Femur (tissue), 1 donor: ENCODE measurements around the gene SLC66A3.

Experiments
- DNase-seq: peaks from one replicate; pipeline ENCODE4 v3.0.0-alpha.2; 2017

SLC66A3 gene

DNA sequence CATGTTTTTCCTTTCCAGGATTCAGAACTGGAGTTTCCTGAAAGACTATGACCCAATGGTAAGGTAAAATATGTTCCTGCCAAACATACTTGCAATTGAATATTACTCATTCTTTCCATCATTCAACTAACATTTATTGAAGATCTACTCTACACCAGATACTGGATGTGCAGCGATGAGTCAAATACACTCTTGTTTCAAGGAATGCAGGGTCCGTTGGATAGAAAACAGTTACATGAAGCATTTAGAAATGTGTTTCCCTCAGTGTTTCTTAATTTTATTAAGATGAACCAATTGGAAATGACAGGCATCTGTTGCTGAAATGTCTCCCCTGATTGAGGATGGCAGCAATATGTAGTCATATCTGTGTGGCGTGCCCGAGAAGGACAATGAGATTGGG is 14.8 kb upstream of the SLC66A3 start:
- DNase-seq = no peak

DNA sequence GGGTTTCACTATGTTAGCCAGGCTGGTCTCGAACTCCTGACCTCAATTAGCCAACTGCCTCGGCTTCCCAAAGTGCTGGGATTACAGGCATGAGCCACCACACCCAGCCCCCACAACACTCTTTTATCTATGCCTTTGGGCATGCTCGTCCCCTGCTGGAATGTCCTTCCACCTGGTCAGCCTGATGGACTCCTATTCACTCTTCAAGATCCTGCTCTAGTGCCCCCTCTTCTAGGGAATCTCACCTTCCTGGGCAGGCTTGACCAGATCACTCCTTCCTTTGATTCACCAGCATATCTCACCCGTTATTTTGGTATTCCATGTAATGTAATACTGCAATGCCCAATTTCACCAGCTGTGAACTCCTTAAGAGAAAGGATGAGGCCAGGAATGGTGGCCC is 13.9 kb upstream of the SLC66A3 start:
- DNase-seq = no peak

DNA sequence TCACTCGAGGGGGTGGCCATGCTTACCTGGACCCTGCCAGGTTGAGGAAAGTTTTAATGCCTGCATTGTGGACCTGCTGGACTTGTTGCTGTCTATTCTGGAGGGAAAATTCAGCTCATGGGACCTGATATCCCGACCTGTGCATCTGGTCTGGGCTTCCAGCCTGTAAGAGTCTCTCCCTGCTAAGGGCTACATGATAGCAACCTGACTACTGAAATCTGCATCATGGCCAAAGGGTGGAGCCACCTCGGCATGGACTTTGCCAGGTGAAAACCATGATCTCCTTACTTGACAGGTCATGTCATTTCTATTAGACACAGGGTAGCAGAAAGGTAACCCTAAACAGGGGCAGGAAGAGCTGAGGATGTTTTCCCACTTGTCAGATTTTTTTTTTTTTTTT is 12.9 kb upstream of the SLC66A3 start:
- DNase-seq = no peak

DNA sequence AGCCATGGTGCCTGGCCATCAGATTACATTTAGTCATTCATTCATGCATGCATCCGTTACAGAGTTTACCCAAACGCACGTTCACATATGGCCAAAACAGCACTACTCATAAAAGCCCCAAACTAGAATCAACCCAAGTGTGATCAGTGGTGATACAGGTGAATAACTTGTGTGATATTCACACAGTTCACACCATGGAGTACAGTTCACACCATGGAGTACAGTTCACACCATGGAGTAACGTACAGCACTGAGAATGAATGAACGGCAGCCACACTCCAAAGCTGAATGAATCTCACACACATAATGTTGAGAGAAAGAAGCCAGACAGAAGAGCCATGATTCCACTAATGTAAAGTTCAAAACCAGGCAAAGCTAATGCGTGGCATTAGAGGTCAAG is 12.3 kb upstream of the SLC66A3 start:
- DNase-seq = no peak

GRCh38 chr2:11144077-11144737 is 11.1 kb upstream of the SLC66A3 start:
- no peak for DNase-seq

GRCh38 chr2:11144738-11145079 is 10.6 kb upstream of the SLC66A3 start:
- no peak for DNase-seq

DNA sequence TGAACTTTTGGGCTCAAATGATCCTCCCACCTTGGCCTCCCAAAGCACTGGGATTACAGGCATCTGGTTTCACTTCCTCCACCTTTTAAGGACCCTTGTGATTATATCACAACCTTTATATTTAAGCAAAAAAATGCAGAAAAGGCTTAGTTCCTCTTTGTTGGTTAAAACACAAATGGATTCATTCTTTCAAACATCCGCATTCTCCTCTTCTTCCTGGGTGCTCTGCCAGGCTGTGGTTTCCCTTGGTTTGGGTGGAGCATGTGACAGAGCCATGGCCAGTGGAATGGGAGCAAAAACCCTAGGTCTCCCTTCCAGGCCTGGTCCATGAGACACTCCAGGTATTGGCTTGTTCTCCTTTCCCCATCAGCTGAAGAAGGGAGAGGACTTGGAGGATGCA is 9.9 kb upstream of the SLC66A3 start:
- DNase-seq = no peak

DNA sequence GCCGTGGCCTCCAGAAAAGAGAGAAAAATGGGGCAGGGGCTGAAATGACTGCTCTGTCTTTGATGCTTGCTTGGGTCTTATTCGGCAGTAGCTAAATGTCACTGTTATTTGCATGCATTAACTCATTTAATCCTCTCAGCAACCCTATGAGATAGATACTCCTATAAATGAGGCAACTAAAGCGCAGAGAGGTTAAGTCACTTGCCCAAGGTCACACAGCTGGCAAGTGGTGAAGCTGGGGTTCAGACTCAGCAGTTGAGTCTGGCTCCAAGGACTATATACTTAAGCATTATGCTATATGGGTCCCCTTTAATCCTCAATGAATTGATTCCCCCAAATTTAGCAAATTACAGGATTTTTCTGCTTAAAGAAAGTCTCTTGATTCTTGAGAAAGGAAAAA is 9.2 kb upstream of the SLC66A3 start:
- no peak for DNase-seq

DNA sequence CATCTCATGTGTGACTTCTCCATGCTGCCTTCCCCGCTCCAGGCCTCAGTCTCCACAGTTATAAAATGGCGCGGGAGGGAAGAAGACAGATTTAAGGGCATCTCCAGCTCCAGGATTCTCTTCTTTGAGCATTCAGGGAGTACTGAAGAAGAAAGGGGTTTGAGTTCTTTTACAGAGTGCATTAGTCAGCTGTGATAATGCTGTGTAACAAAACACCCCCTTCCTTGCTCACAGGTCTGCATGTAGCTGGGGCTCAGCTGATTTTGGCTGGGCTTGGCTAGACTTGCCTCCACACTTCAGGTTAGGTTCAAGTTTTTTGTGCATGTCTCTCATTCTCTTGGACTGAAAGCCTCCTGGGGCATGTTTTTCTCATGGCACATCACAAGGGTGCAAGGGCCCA is 8.0 kb upstream of the SLC66A3 start:
- no peak for DNase-seq

DNA sequence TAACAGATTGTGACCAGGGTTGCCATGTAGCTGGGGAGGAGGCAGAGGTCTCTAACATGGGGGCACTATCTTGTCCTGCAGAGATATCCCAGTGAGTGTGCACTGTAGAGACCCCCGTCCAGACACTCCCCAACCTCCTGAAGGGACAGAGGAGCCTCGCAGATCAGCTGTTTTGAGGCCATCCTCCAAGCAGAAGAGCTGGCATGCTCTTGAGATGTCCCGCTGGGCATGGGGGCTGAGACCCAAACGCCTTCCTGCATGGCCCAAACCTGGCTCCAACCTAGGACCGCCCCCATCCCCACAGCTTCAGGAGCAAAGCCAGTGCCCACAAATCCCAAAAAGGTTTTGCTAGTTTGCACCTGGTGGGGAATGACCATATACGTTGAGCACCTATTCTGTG is 2.7 kb upstream of the SLC66A3 start:
- no peak for DNase-seq

DNA sequence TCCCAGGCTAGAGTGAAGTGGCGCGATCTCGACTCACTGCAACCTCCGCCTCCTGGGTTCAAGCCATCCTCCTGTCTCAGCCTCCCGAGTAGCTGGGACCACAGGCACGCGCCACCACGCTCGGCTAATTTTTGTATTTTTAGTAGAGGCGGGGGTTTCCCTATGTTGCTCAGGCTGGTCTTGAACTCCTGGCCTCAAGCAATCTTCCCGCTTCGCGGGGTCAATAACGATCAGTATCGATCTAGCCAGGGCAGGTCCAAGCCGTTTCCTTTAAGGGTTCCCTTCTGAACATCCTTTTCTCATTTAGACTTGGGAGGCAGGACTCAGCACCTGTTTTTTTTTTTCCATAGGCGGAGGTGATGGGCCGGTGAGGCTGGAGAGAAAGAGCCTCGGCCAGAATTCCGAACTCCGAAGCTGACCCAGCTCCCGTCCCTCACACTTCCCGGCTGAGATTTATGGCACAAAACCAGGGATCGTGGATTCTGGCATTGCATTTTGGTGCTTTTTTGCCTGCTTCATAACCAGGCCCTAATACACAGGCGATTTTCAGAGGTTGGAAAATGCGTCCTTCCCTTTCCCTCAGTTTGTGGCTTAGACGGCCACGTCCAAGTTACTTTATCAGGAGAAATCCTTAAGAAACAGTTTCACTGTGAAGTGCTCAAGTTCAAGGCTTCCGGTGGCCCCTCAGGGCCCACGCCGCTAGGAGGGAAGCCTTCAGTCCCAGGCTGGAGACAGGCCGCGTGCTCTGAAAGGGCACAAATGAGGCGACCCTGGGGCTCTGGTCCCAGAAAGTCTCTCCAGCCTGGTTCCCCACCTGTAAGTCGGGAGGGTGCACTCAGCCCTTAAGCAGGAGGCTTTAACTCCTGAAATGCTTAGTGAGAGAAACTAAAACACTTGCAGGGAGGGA is 998 bp upstream of the SLC66A3 start:
- no peak for DNase-seq

DNA sequence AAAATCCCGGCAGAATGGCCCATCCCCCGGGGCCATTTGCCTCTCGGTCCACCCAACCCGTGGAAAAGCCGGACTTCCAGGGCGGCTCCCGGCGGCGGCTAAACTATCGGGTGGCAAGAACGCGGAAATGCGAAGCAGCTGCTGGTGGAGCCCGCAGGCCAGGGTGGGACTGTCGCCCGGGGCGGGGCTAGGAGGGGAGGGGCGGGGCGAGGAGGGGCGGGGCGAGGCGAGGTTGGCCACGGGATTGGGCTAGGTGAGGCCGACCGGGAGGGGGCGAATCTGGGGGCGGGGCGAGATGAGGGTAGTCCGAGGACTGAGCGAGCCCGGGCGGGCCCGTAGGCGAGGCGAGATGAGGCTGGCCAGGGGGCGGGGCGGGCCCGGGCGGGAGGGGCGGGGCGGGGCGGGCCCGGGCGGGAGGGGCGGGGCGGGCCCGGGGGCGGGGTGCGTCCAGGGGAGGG is 315 bp upstream of the SLC66A3 start:
- peak; percentile 99 for DNase-seq

DNA sequence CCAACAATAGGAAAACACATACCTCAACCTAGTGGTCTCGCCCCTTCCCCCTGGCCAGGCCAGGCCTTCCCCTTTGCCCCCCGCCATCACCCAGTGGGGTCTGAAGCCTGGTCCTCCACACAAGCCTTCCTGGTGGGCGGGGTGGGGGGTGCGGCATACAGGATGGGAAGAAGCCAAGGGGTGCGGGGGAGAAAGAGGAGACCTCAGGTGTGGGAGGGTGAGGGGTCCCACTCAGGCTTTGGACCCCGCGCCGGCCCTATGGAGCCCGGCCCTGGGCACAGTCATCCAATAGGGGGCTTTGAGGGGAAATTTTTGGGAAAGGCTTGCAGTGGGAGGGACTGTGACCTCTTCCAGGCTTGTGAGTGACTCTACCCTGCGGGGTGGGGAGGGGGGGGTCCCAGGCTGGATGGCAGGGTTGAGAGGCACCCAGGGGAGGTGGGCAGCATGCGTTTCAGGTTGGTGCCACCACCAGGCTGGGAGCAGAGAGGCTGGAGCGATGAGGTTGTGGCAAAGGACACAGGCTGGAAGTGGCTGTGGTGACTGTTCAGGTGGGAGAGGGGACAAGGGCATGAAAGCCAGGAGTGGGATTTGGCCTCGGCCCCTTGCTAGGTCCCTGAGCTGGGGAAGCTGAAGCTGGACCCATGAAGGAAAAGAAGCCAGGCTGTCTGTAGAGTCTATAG is 1.3 kb downstream of the SLC66A3 start:
- no peak for DNase-seq

GRCh38 chr2:11157296-11157695 is 2.0 kb downstream of the SLC66A3 start:
- no peak for DNase-seq

GRCh38 chr2:11157731-11158130 is 2.5 kb downstream of the SLC66A3 start:
- no peak for DNase-seq

DNA sequence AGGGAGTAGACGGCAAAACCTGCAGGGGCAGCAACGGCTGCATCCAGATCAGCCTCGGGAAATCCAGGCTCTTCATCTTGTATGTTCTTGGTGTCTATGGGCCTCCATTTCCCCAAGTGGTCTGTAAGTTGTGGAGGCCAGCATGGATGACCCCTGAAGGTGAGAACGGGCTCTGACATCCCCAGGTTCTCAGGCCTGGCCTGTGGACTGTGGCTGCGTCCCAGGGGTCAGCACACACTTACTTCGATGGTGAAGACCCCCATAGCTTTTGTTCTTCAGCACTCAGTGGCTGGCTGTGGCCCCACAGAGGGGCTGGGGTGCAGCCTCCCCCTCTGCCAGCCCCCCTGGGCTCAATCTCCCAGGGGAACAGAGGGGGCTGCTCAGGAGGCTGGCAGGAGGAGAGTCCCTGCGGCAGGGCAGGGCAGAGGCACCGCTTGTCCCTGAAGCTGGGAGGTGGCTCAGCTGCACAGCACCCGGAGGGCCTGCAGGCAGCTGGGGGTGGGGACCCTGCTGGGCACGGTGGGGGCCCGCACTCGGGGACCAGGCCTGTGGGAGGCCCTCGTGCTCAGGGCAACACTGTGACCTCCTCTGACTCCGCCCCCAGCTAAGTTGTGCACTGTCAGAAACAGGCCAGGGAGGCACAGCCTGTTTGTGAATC is 3.8 kb downstream of the SLC66A3 start:
- DNase-seq = no peak

GRCh38 chr2:11159574-11160170 is 4.4 kb downstream of the SLC66A3 start:
- DNase-seq = no peak

DNA sequence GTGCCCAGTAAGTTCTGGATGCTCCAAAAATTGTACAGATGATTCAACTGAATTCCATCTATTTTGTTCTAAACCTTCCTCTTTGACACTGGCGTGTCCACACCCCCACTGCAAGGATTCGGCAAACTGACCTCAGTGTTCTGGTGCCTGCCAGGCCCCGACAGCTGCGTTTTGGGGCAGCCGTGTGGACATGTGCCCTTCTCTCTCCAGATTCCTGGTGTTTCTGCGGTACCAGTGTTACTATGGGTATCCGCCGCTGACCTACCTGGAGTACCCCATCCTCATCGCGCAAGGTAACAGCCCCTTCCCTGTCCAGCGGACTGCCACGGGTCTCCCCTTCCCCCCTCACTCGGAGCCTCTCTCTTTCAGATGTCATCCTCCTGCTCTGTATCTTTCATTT is 5.0 kb downstream of the SLC66A3 start:
- no peak for DNase-seq

GRCh38 chr2:11160731-11161455 is 5.6 kb downstream of the SLC66A3 start:
- DNase-seq = no peak

DNA sequence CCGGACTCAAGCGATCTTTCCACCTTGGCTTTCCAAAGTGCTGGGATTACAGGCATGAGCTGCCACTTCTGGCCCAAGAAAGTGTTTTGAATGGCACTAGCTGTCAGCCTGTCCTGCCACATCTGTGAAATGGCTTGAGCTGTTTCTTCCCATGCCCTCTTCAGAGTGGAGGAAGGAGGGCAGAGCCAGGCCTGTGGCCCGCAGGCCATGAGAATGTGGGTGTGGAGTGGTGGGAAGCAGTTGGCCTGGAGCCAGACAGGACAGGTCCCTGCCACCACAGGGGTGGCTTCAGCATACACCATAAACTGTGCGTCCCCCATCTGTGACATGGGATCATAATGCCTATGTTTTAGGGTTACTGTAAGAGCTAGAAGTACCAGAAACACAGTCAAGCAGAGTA is 6.5 kb downstream of the SLC66A3 start:
- DNase-seq = no peak

DNA sequence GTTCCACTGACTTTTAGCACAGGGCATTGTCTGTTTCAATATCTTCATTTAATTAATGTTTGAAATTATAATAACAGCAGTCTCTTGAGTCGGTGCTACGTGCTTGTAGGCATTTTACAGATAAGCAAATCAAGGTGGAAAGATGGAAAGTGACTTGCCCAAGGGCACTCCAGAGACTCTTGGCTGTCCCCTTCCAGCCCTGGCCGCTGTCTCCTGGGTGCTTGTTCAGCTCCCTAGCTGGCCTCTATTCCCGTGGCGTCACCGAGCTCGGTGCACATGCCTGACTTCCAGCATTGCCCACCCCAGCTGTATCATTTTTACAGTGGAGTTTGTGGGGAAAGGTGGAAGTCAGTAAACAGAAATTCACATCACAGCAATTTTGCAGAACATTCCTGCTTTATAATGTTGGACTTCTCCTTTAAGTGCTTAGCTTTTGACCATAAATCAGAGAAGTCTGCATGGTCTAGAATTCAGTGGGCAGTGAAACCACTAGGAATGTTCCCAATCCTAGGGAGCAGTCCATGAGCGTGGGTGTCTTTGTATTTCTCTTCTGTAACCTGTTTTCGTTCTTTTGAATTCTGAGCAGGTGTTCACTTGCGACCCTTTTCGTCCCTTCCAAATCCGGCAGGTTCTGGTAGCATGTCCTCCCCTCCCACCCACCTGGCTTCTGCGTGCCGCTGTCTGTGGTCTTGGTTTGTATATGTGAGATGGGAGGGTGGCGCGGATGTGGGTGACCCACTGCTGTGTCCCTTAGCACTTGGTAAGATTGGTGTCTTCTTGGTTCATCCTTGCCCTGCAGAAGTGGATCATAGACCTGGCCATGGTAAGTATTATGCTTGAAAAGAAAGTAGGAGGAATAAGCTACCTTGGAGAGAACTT is 8.4 kb downstream of the SLC66A3 start:
- DNase-seq = no peak
